Adipocyte (in vitro differentiated cells): ENCODE results near the gene NPTX1.

Experiments
- DNase-seq: peaks from one replicate; pipeline ENCODE4 v3.0.0-alpha.2; 2015; ENCODE audit warnings: low read depth
- H3K27me3 ChIP-seq: replicated peaks from 2 replicates; pipeline ENCODE4 v1.7.0; 2013; ENCODE audit warnings: mild to moderate bottlenecking, low read length, moderate library complexity; ENCODE audit not compliant: control insufficient read depth, insufficient read depth
- H3K36me3 ChIP-seq: 2 replicates; pipeline ENCODE4 v1.7.0; 2013; ENCODE audit warnings: low read length, mild to moderate bottlenecking, moderate library complexity; ENCODE audit not compliant: control insufficient read depth, insufficient read depth, severe bottlenecking
- H3K4me1 ChIP-seq: 2 replicates; pipeline ENCODE4 v1.7.0; 2013; ENCODE audit warnings: mild to moderate bottlenecking, low read length, moderate library complexity; ENCODE audit not compliant: control insufficient read depth, insufficient read depth
- H3K4me3 ChIP-seq: 2 replicates; pipeline ENCODE4 v1.7.0; 2013; ENCODE audit warnings: mild to moderate bottlenecking, low read length, moderate library complexity
- H3K9ac ChIP-seq: 2 replicates; pipeline ENCODE4 v1.7.0; 2013; ENCODE audit warnings: mild to moderate bottlenecking, low read length, moderate library complexity
- H3K9me3 ChIP-seq: 2 replicates; pipeline ENCODE4 v1.7.0; 2013; ENCODE audit warnings: mild to moderate bottlenecking, low read length, moderate library complexity; ENCODE audit not compliant: control insufficient read depth

NPTX1 gene

GRCh38 chr17:80474961-80475909 is 1.2 kb downstream of the NPTX1 start:
- no peak overlapping the region for H3K4me3 ChIP-seq
- peaks cover 4% of the 10 kb centered on the region for H3K4me1 ChIP-seq
- H3K9ac ChIP-seq = no peak overlapping the region
- no peaks in the 10 kb centered on the region for H3K36me3 ChIP-seq
- H3K9me3 ChIP-seq = no peaks in the 10 kb centered on the region
- peak; percentile 14 for DNase-seq
- H3K27me3 ChIP-seq = peaks cover 51% of the 10 kb centered on the region

DNA sequence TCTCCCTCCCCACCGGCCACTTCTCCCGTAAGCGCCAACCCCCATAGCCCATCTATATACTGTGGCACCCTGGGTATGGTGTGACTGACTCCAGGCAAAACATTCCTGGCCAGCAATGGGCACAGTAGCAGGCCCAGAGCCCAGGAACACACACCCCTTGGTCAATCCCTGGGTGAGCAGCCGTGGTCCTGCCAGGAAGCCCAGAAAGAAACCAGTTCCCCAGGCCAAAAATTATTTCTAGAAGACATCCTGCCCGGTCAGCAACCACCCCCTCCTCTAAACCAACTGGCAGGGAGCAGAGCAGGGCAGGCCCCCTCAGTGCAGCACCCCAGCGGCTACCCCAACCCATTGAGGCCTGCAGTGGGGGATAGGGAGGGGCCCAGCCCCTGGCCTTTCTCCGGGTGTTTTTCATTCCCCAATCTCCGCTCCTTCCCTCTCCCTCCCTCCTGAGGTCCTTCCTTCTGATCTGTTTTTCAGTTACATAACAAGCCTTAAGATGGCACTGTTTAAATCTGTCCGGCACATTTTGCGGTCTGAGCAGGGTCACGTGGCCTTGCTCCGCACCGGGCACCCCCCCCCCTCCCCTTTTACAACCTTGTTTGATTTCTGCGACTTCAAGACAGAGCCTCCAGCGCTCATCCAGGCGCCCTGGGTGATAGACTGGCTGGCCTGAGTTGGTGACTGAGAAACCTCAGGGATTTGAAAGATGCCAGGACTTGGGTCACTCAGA is 2.0 kb downstream of the NPTX1 start:
- no peaks in the 10 kb centered on the region for H3K36me3 ChIP-seq
- H3K9me3 ChIP-seq = no peaks in the 10 kb centered on the region
- no peak overlapping the region for H3K9ac ChIP-seq
- peaks cover 52% of the 10 kb centered on the region for H3K27me3 ChIP-seq
- peaks cover 4% of the 10 kb centered on the region for H3K4me1 ChIP-seq
- H3K4me3 ChIP-seq = no peak overlapping the region
- DNase-seq = peak; percentile 27

DNA sequence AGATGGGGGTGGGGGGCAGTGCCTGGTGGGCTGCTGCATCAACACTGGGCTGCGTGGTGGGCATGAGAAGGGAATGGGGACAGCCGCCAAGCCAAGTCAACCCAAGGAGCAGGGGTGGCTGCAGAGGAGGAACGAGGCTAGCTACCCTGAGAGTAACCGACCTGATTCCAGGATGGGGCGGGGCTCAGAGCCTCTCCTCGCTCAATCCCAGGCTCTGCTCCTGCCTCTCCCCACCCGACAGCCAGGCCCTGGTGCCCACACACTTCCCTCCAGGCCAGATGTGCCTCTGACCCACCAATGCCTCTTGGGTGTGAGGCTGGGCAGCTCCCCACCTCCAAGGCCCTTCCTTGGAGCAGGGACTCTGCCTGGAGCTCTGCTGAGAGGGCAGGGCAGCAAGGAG is 2.7 kb downstream of the NPTX1 start:
- H3K9ac ChIP-seq = no peak overlapping the region
- no peaks in the 10 kb centered on the region for H3K9me3 ChIP-seq
- no peak for DNase-seq
- H3K4me1 ChIP-seq = peaks cover 4% of the 10 kb centered on the region
- peaks cover 52% of the 10 kb centered on the region for H3K27me3 ChIP-seq
- H3K4me3 ChIP-seq = no peak overlapping the region
- H3K36me3 ChIP-seq = no peaks in the 10 kb centered on the region

DNA sequence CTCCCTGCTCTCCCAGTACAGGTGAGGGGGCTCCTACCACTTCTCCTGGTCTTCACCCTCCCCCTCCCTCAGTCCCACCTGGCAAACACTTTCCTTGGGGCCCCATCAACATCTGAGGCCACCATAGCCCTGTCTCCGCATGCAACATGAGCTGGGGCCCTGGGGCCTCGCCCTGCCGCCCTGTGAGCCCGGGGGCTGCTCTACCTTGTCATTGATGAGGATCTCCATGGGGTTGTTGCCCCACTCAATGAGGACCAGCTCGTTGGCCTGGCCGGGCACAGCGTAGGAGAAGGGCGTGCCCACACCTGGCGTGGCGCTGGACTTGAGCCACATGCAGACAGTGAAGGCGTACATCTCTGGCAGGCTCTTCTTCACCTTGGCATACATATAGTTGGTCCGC is 3.4 kb downstream of the NPTX1 start:
- no peaks in the 10 kb centered on the region for H3K9me3 ChIP-seq
- H3K36me3 ChIP-seq = no peaks in the 10 kb centered on the region
- peaks cover 54% of the 10 kb centered on the region for H3K27me3 ChIP-seq
- no peak overlapping the region for H3K9ac ChIP-seq
- peaks cover 4% of the 10 kb centered on the region for H3K4me1 ChIP-seq
- no peak overlapping the region for H3K4me3 ChIP-seq
- DNase-seq = no peak

- Histone ChIP-seq H3K4me1 (peaks cover 4% of the 10 kb centered on the region), H3K4me3 (no peak overlapping the region), H3K27me3 (peaks cover 65% of the 10 kb centered on the region), H3K36me3 (no peaks in the 10 kb centered on the region), H3K9me3 (no peaks in the 10 kb centered on the region), H3K9ac (no peak overlapping the region)
- no peak for DNase-seq
These were observed 4.5 kb downstream of the NPTX1 start for GRCh38 chr17:80471922-80472321.

- Histone ChIP-seq H3K27me3 (peaks cover 76% of the 10 kb centered on the region), H3K36me3 (no peaks in the 10 kb centered on the region), H3K4me1 (peaks cover 4% of the 10 kb centered on the region), H3K9ac (no peak overlapping the region), H3K4me3 (no peak overlapping the region), H3K9me3 (no peaks in the 10 kb centered on the region)
- DNase-seq = no peak
These were observed 5.8 kb downstream of the NPTX1 start for GRCh38 chr17:80470603-80471002.

GRCh38 chr17:80469667-80470066 is 6.7 kb downstream of the NPTX1 start:
- Histone ChIP-seq H3K9me3 (no peaks in the 10 kb centered on the region), H3K36me3 (no peaks in the 10 kb centered on the region), H3K4me3 (no peak overlapping the region), H3K27me3 (peaks cover 78% of the 10 kb centered on the region), H3K4me1 (no peaks in the 10 kb centered on the region), H3K9ac (no peak overlapping the region)
- no peak for DNase-seq

- Histone ChIP-seq H3K9ac (no peak overlapping the region), H3K36me3 (no peaks in the 10 kb centered on the region), H3K9me3 (no peaks in the 10 kb centered on the region), H3K4me3 (no peak overlapping the region), H3K27me3 (peaks cover 77% of the 10 kb centered on the region), H3K4me1 (no peaks in the 10 kb centered on the region)
- no peak for DNase-seq
These were observed 7.5 kb downstream of the NPTX1 start for GRCh38 chr17:80468781-80469493.

GRCh38 chr17:80468242-80468641 is 8.2 kb downstream of the NPTX1 start:
- H3K9ac ChIP-seq = no peak overlapping the region
- H3K4me1 ChIP-seq = no peaks in the 10 kb centered on the region
- no peaks in the 10 kb centered on the region for H3K36me3 ChIP-seq
- no peak for DNase-seq
- H3K27me3 ChIP-seq = peaks cover 79% of the 10 kb centered on the region
- no peaks in the 10 kb centered on the region for H3K9me3 ChIP-seq
- H3K4me3 ChIP-seq = no peak overlapping the region

DNA sequence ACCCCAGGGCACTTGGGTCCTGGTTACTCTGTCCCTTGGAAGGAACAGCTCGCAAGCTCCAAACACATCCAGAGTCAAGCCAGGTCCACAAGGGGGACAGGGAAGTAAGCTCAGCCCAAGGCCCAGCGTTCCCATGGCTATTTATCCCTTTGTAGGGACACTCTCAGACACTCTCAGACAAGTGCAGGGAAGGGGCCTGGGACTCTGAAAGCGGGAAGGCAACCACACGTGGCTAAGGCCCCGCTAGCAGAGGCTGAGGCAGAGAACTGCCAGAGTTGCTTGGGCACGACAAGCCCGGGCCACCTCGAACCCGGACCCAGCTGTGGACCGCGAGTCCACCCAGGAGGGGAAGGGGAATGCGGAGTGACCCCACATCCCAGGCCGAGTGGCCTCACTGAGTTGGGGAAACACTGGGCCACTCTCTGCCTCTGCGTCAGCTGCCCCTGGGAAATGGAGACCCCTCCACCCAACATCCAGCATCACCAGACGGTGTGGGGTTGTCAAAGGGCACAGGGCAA is 10.2 kb downstream of the NPTX1 start:
- H3K9me3 ChIP-seq = no peaks in the 10 kb centered on the region
- peaks cover 74% of the 10 kb centered on the region for H3K27me3 ChIP-seq
- no peaks in the 10 kb centered on the region for H3K36me3 ChIP-seq
- no peak overlapping the region for H3K9ac ChIP-seq
- H3K4me3 ChIP-seq = no peak overlapping the region
- H3K4me1 ChIP-seq = no peaks in the 10 kb centered on the region
- DNase-seq = no peak
